ENCODE data around the gene HS3ST3A1.

The HS3ST3A1 gene

GRCh38 chr17:13601776-13602551, at the start of gene HS3ST3A1:
HS3ST3A1 (minus strand) TSS chr17:13601929; CDS start chr17:13601129, 800 bp downstream.
- DNase-seq (ENCODE audit: low spot score), result peak; percentile 79

GRCh38 chr17:13650096-13650675, 48.5 kb upstream of the HS3ST3A1 start:
- no peak for DNase-seq (ENCODE audit: low spot score)

GRCh38 chr17:13647543-13648021, 45.9 kb upstream of the HS3ST3A1 start:
- DNase-seq (ENCODE audit: low spot score), result no peak

- DNase-seq (ENCODE audit: low spot score), result no peak
These were observed 45.3 kb upstream of the HS3ST3A1 start for GRCh38 chr17:13646969-13647542.

GRCh38 chr17:13646411-13646810, 44.7 kb upstream of the HS3ST3A1 start:
- DNase-seq (ENCODE audit: low spot score), result no peak

- DNase-seq (ENCODE audit: low spot score), result no peak
These were observed 41.5 kb upstream of the HS3ST3A1 start for GRCh38 chr17:13643180-13643579.

GRCh38 chr17:13642188-13642587, 40.5 kb upstream of the HS3ST3A1 start:
- DNase-seq (ENCODE audit: low spot score), result no peak

- DNase-seq (ENCODE audit: low spot score), result no peak
These were observed 38.8 kb upstream of the HS3ST3A1 start for GRCh38 chr17:13640551-13640950.

GRCh38 chr17:13638855-13639458, 37.2 kb upstream of the HS3ST3A1 start:
- no peak for DNase-seq (ENCODE audit: low spot score)

GRCh38 chr17:13636951-13637350, 35.2 kb upstream of the HS3ST3A1 start:
- DNase-seq (ENCODE audit: low spot score), result no peak

- no peak for DNase-seq (ENCODE audit: low spot score)
These were observed 34.2 kb upstream of the HS3ST3A1 start for GRCh38 chr17:13635951-13636350.

GRCh38 chr17:13634021-13634420, 32.3 kb upstream of the HS3ST3A1 start:
- no peak for DNase-seq (ENCODE audit: low spot score)

GRCh38 chr17:13631529-13631928, 29.8 kb upstream of the HS3ST3A1 start:
- DNase-seq (ENCODE audit: low spot score), result no peak

GRCh38 chr17:13626703-13627102, 25.0 kb upstream of the HS3ST3A1 start:
- DNase-seq (ENCODE audit: low spot score), result peak; percentile 51

- no peak for DNase-seq (ENCODE audit: low spot score)
These were observed 17.7 kb upstream of the HS3ST3A1 start for GRCh38 chr17:13619462-13619861.

- no peak for DNase-seq (ENCODE audit: low spot score)
These were observed 14.3 kb upstream of the HS3ST3A1 start for GRCh38 chr17:13616031-13616430.

GRCh38 chr17:13609941-13610340, 8.2 kb upstream of the HS3ST3A1 start:
- no peak for DNase-seq (ENCODE audit: low spot score)

GRCh38 chr17:13601322-13601775, 380 bp downstream of the HS3ST3A1 start:
- DNase-seq (ENCODE audit: low spot score), result peak; percentile 26

- DNase-seq (ENCODE audit: low spot score), result peak; percentile 30
These were observed 1.0 kb downstream of the HS3ST3A1 start for GRCh38 chr17:13600475-13601321.

GRCh38 chr17:13599864-13600263, 1.9 kb downstream of the HS3ST3A1 start:
- no peak for DNase-seq (ENCODE audit: low spot score)

GRCh38 chr17:13599168-13599577, 2.6 kb downstream of the HS3ST3A1 start:
- no peak for DNase-seq (ENCODE audit: low spot score)
